Measurements from ENCODE around the gene OLFM2. TPM values are rescaled to one million over a fixed set of nuclear protein-coding genes. Genes with fewer than 3 reads are reported as not detected.

OLFM2 gene
- total and polyA plus RNA-seq, 4 experiments from 2014 or later: 5.0 to 10.4 (median 9.4) TPM

DNA sequence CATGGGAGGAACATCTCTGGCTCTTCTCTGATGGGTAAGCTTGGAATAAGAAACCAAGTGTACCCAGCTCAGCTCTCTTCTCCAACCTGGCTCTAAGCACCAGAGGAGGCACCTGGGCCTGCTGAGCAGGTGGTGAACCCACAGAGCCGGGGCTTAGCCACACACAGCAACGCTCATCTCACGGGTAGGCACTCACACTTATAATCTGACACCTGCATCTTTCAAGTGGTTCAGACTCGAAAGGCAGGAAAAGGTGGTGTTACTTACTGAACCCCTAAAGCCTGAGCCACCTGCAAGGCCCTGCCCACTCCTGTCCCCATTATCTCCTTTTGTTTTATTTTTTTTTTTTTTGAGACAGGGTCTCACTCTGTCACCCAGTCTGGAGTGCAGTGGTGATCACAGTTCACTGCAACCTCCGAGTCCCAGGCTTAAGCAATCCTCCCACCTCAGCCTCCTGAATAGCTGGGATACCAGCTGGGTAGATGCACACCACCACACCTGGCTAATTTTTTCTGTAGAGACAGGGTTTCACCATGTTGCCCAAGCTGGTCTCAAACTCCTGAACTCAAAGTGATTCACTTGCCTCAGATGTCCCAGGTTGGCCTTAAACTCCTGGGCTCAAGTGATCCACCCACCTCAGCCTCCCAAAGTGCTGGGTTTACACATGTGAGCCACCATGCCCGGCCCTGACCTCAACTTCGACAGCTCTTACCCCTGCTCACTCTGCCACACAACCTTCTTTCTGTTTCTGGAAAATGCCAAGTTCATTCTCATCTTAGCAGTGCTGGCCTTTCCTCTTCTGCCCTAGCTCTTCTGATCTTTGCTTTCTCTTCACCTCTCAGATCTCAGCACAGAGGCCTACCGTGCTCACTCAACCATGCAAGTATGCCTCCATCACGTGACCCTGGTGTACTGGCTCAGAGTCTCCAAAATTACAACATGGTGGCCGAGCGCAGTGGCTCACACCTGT lies 127.2 kb downstream of the OLFM2 start:
- Histone ChIP-seq H3K9me3 (ENCODE audit: control insufficient read depth in 1 of 2, low read length in 2 of 2) (no peaks in the 10 kb centered on the region), H3K4me1 (ENCODE audit: insufficient read depth, low read length) (peaks cover 40% of the 10 kb centered on the region), H3K27me3 (ENCODE audit: insufficient read depth, low read length) (no peaks in the 10 kb centered on the region), H3K4me3 (ENCODE audit: low read length in 2 of 2) (no peak overlapping the region), H3K36me3 (ENCODE audit: insufficient read depth, low read length) (peaks cover 15% of the 10 kb centered on the region), H3K27ac (ENCODE audit: low read depth, low read length) (peak overlapping the region; percentile 35)
- Mint-ChIP-seq H3K27me3 (no peaks in the 10 kb centered on the region), H3K9me3 (no peaks in the 10 kb centered on the region), H3K4me3 (peak overlapping the region in 7 of 8 donors; percentile 25 to 66 (median 56)), H3K4me1 (peaks cover 15 to 34% (median 20%) of the 10 kb centered on the region in 4 donors), H3K36me3 (peaks cover 14 to 17% of the 10 kb centered on the region in 2 donors), H3K27ac (peak overlapping the region; percentile 58 to 95 (median 86))
- intact Hi-C loops (cut with micrococcal nuclease): no loop called here
- peak; percentile 49 to 70 (median 66) for DNase-seq
- ChIA-PET POLR2A (ENCODE audit: partially characterized antibody) (interaction anchor here (0.7 to 2.5 kb wide), 4 partner anchors 9 to 49 kb away, joined by 3 to 14 read pairs (median 4); partner anchors contain the start of gene FBXL12), CTCF (ENCODE audit: partially characterized antibody) (interaction anchor here (0.7 to 2.1 kb wide), 4 partner anchors 10 to 340 kb away, joined by 3 to 5 read pairs (median 4); no protein-coding TSS in a partner anchor)

DNA sequence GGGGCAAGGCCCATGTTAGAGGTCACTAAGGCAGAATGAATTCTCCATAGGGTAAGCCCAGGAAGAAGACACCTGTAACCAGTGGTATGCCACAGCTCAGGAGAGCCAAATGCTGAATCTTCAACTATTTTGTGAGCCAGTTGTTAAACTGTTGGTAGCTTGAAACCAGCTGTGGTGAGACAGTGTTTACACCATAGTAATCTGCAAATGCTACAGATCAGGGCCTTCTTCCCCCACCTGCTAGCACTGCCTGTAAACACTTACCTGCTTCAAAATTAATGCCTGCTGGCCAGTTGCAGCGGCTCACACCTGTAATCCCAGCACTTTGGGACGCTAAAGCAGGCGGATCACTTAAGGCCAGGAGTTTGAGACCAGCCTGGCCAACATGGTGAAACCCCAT lies 129.5 kb downstream of the OLFM2 start:
- H3K36me3 Mint-ChIP-seq: peaks cover 10 to 13% of the 10 kb centered on the region in 2 donors
- no peaks in the 10 kb centered on the region for H3K27me3 Mint-ChIP-seq
- peaks cover 15% of the 10 kb centered on the region for H3K36me3 ChIP-seq (ENCODE audit: insufficient read depth, low read length)
- ChIA-PET CTCF (ENCODE audit: partially characterized antibody) (interaction anchor here (1.2 to 2.1 kb wide), 2 partner anchors 7 to 181 kb away, joined by 3 to 5 read pairs; no protein-coding TSS in a partner anchor), POLR2A (ENCODE audit: partially characterized antibody) (interaction anchor here (0.9 to 2.3 kb wide), 4 partner anchors 12 to 51 kb away, joined by 3 to 6 read pairs (median 4); partner anchors contain the start of genes FBXL12 and UBL5)
- peaks cover 40% of the 10 kb centered on the region for H3K4me1 ChIP-seq (ENCODE audit: insufficient read depth, low read length)
- H3K27me3 ChIP-seq (ENCODE audit: insufficient read depth, low read length): no peaks in the 10 kb centered on the region
- H3K27ac ChIP-seq (ENCODE audit: low read depth, low read length): no peak overlapping the region
- H3K4me1 Mint-ChIP-seq: peaks cover 13 to 31% (median 17%) of the 10 kb centered on the region in 4 donors
- H3K9me3 Mint-ChIP-seq: no peaks in the 10 kb centered on the region
- no peak overlapping the region for H3K4me3 Mint-ChIP-seq
- peak overlapping the region in 6 of 7 donors; percentile 22 to 75 (median 58) for H3K27ac Mint-ChIP-seq
- intact Hi-C loops (cut with micrococcal nuclease): no loop called here
- H3K4me3 ChIP-seq (ENCODE audit: low read length in 2 of 2): no peak overlapping the region
- no peak for DNase-seq
- H3K9me3 ChIP-seq (ENCODE audit: control insufficient read depth in 1 of 2, low read length in 2 of 2): no peaks in the 10 kb centered on the region

Other genes starting within 250 kb of the OLFM2 start
- 10 to 100 TPM; 16.9 to 19.7 TPM for gene ZNF846, start 167.8 kb downstream of the OLFM2 start, total RNA-seq
- gene ZNF846, start 167.8 kb downstream of the OLFM2 start, polyA plus RNA-seq: 1 to 10 TPM; 4.0 to 5.4 TPM
- 10 to 100 TPM; 27.8 to 30.7 TPM for gene FBXL12, start 117.4 kb downstream of the OLFM2 start, total RNA-seq
- 10 to 100 TPM; 10.8 to 12.4 TPM for gene FBXL12, start 117.4 kb downstream of the OLFM2 start, polyA plus RNA-seq
- gene UBL5, start 108.6 kb downstream of the OLFM2 start, total RNA-seq: 100 to 1,000 TPM; 241 to 247 TPM
- gene UBL5, start 108.6 kb downstream of the OLFM2 start, polyA plus RNA-seq: 100 to 1,000 TPM; 703 to 753 TPM
- gene PIN1, start 101.2 kb downstream of the OLFM2 start, total RNA-seq: 10 to 100 TPM; 72.1 to 76.9 TPM
- gene PIN1, start 101.2 kb downstream of the OLFM2 start, polyA plus RNA-seq: 100 to 1,000 TPM in 1 of 2 donors, 10 to 100 TPM in 1; 85.1 to 167 TPM
- 1 to 10 TPM; 3.5 to 4.3 TPM for gene COL5A3, start 74.0 kb upstream of the OLFM2 start, total RNA-seq
- gene COL5A3, start 74.0 kb upstream of the OLFM2 start, polyA plus RNA-seq: under 1 TPM; 0.07 to 0.45 TPM
- not detected for gene RDH8, start 77.0 kb upstream of the OLFM2 start, total RNA-seq
- not detected for gene RDH8, start 77.0 kb upstream of the OLFM2 start, polyA plus RNA-seq
- gene SHFL, start 149.8 kb upstream of the OLFM2 start, total RNA-seq: 100 to 1,000 TPM; 112 TPM
- gene SHFL, start 149.8 kb upstream of the OLFM2 start, polyA plus RNA-seq: 10 to 100 TPM; 25.7 to 58.2 TPM
- gene ANGPTL6, start 166.2 kb upstream of the OLFM2 start, total RNA-seq: under 1 TPM; 0.52 to 0.83 TPM
- gene ANGPTL6, start 166.2 kb upstream of the OLFM2 start, polyA plus RNA-seq: under 1 TPM; 0.19 to 0.29 TPM
- 100 to 1,000 TPM in 1 of 2 experiments, 10 to 100 TPM in 1; 92.5 to 102 TPM for gene PPAN, start 169.8 kb upstream of the OLFM2 start, total RNA-seq
- gene PPAN, start 169.8 kb upstream of the OLFM2 start, polyA plus RNA-seq: 10 to 100 TPM; 14.5 to 51.1 TPM
- 10 to 100 TPM; 42.6 to 49.7 TPM for gene P2RY11, start 175.2 kb upstream of the OLFM2 start, total RNA-seq
- 1 to 10 TPM in 1 of 2 donors, under 1 TPM in 1; 0.24 to 4.7 TPM for gene P2RY11, start 175.2 kb upstream of the OLFM2 start, polyA plus RNA-seq
- gene EIF3G, start 183.4 kb upstream of the OLFM2 start, total RNA-seq: 100 to 1,000 TPM; 306 to 315 TPM
- 100 to 1,000 TPM; 226 to 239 TPM for gene EIF3G, start 183.4 kb upstream of the OLFM2 start, polyA plus RNA-seq

All from CD4-positive, alpha-beta memory T cell (primary cell).